OCI-LY1 (cell line): ENCODE data around the gene KIAA1755.

ENCODE experiments used
- H2AFZ ChIP-seq: fragments of 200-600 bp; sonication (generic), shearing (Covaris generic); 2 replicates; pipeline ENCODE4 v1.6.0; 2014; ENCODE audit warnings: antibody characterized with exemption, mild to moderate bottlenecking, low read length
- H3F3A ChIP-seq: fragments of 200-600 bp; sonication (generic), shearing (Covaris generic); 2 replicates; pipeline ENCODE4 v1.6.0; 2014; ENCODE audit warnings: mild to moderate bottlenecking, antibody characterized with exemption, low read length, moderate library complexity; ENCODE audit not compliant: insufficient read depth
- H3K27ac ChIP-seq: fragments of 200-600 bp; sonication (generic); 2 replicates; pipeline ENCODE4 v1.5.1; 2014; ENCODE audit warnings: low read length, mixed run types, mild to moderate bottlenecking, low read depth; ENCODE audit not compliant: poor library complexity, severe bottlenecking
- H3K27me3 ChIP-seq: fragments of 200-600 bp; sonication (generic); 2 replicates; pipeline ENCODE4 v1.6.0; 2014; ENCODE audit warnings: antibody characterized with exemption, mild to moderate bottlenecking, low read length, moderate library complexity; ENCODE audit not compliant: insufficient read depth
- H3K36me3 ChIP-seq: fragments of 200-600 bp; sonication (generic); 2 replicates; pipeline ENCODE4 v1.6.1; 2014; ENCODE audit warnings: mild to moderate bottlenecking, antibody characterized with exemption, low read length, moderate library complexity, mixed read lengths; ENCODE audit not compliant: insufficient read depth
- H3K4me1 ChIP-seq: fragments of 200-600 bp; sonication (generic); 2 replicates; pipeline ENCODE4 v1.5.1; 2014; ENCODE audit warnings: mild to moderate bottlenecking, low read length, moderate library complexity; ENCODE audit not compliant: insufficient read depth, severe bottlenecking
- H3K4me2 ChIP-seq: fragments of 200-600 bp; sonication (generic), shearing (Covaris generic); 2 replicates; pipeline ENCODE4 v1.6.1; 2014; ENCODE audit warnings: low read length
- H3K4me3 ChIP-seq: fragments of 200-600 bp; sonication (generic); 2 replicates; pipeline ENCODE4 v1.5.1; 2014; ENCODE audit warnings: low read length, low read depth, mild to moderate bottlenecking, mixed read lengths; ENCODE audit not compliant: poor library complexity, severe bottlenecking
- H3K79me2 ChIP-seq: fragments of 200-600 bp; shearing (Covaris generic); 2 replicates; pipeline ENCODE4 v1.6.1; 2016; ENCODE audit warnings: mixed run types, low read length, mixed read lengths; ENCODE audit not compliant: insufficient read depth
- H3K9ac ChIP-seq: fragments of 200-600 bp; sonication (generic), shearing (Covaris generic); 2 replicates; pipeline ENCODE4 v1.6.1; 2014; ENCODE audit warnings: mild to moderate bottlenecking, low read length, mixed read lengths
- H3K9me2 ChIP-seq: fragments of 200-600 bp; sonication (generic), shearing (Covaris generic); 2 replicates; pipeline ENCODE4 v1.6.1; 2014; ENCODE audit warnings: low read depth, mild to moderate bottlenecking, low read length, mixed read lengths
- H3K9me3 ChIP-seq: fragments of 200-600 bp; shearing (Covaris generic); 2 replicates; pipeline ENCODE4 v1.6.1; 2014; ENCODE audit warnings: low read length, mixed read lengths
- H4K20me1 ChIP-seq: fragments of 200-600 bp; sonication (generic), shearing (Covaris generic); 2 replicates; pipeline ENCODE4 v1.6.0; 2016; ENCODE audit warnings: mild to moderate bottlenecking, low read length; ENCODE audit not compliant: insufficient read depth
- EZH2 ChIP-seq: fragments of 200-600 bp; sonication (generic), shearing (Covaris generic); IDR thresholded peaks from 2 replicates; pipeline ENCODE4 v1.8.0; 2017; ENCODE audit warnings: borderline replicate concordance, mixed run types, mild to moderate bottlenecking, antibody characterized with exemption, low read length, moderate library complexity, mixed read lengths
- TF ChIP-seq, protein P1 (sequence below): fragments of 200-600 bp; sonication (generic), shearing (Covaris generic); IDR thresholded peaks from 2 replicates; pipeline ENCODE4 v1.5.1; 2017; ENCODE audit warnings: mild to moderate bottlenecking, antibody characterized with exemption, low read length, moderate library complexity, mixed read lengths

Gene KIAA1755

DNA sequence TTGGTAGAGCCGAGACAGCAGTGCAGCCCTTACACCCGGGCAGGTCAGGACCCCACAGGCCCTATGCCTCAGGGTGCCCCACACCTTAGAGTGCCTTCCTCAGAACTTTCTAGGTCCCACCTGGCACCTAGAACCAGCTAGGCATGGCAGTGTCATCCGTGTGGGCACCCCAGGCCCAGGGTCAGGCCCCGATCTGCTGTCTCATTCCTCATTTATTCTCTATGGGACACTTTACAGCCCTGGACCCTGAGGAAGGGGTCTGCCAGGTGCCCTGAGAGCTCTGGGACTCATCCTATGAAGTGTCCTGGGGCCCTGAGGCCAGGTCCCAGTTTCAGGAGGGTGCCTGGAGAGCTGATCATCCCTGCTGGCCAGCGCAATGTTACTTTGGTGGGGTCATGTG, 35.3 kb upstream of the KIAA1755 start:
- H3K9me2 ChIP-seq, result no peaks in the 10 kb centered on the region
- no peaks in the 10 kb centered on the region for H3K79me2 ChIP-seq
- no peaks in the 10 kb centered on the region for H3K27me3 ChIP-seq
- H4K20me1 ChIP-seq, result no peaks in the 10 kb centered on the region
- no peaks in the 10 kb centered on the region for H3K36me3 ChIP-seq
- H3F3A ChIP-seq, result no peaks in the 10 kb centered on the region
- no peaks in the 10 kb centered on the region for H3K4me1 ChIP-seq
- H3K4me3 ChIP-seq, result no peak overlapping the region
- no peak overlapping the region for H3K27ac ChIP-seq
- H3K9ac ChIP-seq, result no peak overlapping the region
- no peaks in the 10 kb centered on the region for H3K9me3 ChIP-seq
- no peak overlapping the region for H2AFZ ChIP-seq
- no peak for TF ChIP-seq EZH2
- TF ChIP-seq, protein P1, sequence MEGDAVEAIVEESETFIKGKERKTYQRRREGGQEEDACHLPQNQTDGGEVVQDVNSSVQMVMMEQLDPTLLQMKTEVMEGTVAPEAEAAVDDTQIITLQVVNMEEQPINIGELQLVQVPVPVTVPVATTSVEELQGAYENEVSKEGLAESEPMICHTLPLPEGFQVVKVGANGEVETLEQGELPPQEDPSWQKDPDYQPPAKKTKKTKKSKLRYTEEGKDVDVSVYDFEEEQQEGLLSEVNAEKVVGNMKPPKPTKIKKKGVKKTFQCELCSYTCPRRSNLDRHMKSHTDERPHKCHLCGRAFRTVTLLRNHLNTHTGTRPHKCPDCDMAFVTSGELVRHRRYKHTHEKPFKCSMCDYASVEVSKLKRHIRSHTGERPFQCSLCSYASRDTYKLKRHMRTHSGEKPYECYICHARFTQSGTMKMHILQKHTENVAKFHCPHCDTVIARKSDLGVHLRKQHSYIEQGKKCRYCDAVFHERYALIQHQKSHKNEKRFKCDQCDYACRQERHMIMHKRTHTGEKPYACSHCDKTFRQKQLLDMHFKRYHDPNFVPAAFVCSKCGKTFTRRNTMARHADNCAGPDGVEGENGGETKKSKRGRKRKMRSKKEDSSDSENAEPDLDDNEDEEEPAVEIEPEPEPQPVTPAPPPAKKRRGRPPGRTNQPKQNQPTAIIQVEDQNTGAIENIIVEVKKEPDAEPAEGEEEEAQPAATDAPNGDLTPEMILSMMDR, result no peak
- H3K4me2 ChIP-seq, result no peak overlapping the region

DNA sequence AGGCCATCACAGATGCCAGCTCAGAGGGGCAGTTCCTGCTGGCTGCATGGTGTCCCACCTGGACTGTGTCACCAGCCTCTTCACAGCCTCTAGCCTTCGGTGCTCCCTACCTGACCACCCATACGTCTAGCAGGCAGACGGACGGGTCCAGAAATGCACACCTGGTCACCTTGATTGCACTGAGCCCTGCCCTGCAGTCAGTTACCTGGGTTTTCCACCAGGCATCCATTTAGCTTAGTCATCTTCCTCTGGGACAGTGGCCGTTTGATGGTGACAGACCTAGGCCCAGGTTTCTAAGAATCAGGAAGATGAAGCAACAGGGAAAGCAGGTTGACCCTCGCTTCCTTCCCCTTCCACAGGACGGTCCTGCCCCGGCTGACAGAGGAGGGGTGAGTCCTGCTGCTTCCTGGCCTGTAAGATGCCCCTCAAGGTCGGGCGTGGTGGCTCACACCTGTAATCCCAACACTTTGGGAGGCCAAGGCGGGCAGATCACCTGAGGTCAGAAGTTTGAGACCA, 33.6 kb upstream of the KIAA1755 start:
- no peaks in the 10 kb centered on the region for H3K4me1 ChIP-seq
- H4K20me1 ChIP-seq, result no peaks in the 10 kb centered on the region
- no peak overlapping the region for H3K4me2 ChIP-seq
- H3K9me3 ChIP-seq, result no peaks in the 10 kb centered on the region
- no peak overlapping the region for H3K9ac ChIP-seq
- no peaks in the 10 kb centered on the region for H3K9me2 ChIP-seq
- H3K27me3 ChIP-seq, result no peaks in the 10 kb centered on the region
- H3K4me3 ChIP-seq, result no peak overlapping the region
- H2AFZ ChIP-seq, result no peak overlapping the region
- H3F3A ChIP-seq, result no peaks in the 10 kb centered on the region
- TF ChIP-seq, protein P1, result no peak
- TF ChIP-seq EZH2, result no peak
- no peak overlapping the region for H3K27ac ChIP-seq
- H3K79me2 ChIP-seq, result no peaks in the 10 kb centered on the region
- no peaks in the 10 kb centered on the region for H3K36me3 ChIP-seq

DNA sequence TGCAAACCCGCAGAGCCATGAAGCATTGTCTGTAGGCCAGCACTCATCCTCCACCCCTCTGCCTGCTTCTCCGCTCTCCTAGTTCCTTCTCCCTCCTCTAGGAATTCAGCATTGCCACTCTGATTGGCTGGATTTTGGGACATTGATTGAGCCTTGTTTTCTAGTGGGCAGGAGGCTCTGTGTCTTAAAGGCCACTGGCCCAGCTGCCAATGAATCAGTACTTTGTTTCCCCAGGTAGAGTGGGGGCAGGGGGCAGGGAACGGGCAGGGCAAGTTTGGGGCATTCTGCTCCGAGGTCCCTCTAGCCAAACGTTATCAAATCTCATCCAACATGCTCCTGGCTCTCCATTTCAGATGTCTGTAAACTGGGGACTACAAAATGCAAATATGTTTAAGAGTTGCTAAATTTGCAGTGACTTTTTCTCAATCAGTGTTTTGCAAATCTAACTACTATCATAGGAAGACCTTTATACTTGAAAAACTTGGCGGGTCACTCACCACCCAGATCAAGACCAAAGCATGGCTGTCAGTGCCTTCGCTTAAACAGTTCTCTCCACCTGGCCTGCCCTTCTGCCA, 33.0 kb upstream of the KIAA1755 start:
- no peaks in the 10 kb centered on the region for H3K79me2 ChIP-seq
- H3K36me3 ChIP-seq, result no peaks in the 10 kb centered on the region
- no peak overlapping the region for H3K4me3 ChIP-seq
- no peak for TF ChIP-seq EZH2
- TF ChIP-seq, protein P1, result no peak
- no peaks in the 10 kb centered on the region for H3K27me3 ChIP-seq
- no peaks in the 10 kb centered on the region for H3K9me2 ChIP-seq
- H3K4me1 ChIP-seq, result no peaks in the 10 kb centered on the region
- no peak overlapping the region for H3K27ac ChIP-seq
- H3K9me3 ChIP-seq, result no peaks in the 10 kb centered on the region
- no peak overlapping the region for H3K4me2 ChIP-seq
- H3F3A ChIP-seq, result no peaks in the 10 kb centered on the region
- H4K20me1 ChIP-seq, result no peaks in the 10 kb centered on the region
- H2AFZ ChIP-seq, result no peak overlapping the region
- no peak overlapping the region for H3K9ac ChIP-seq
